Mesendoderm (in vitro differentiated cells): ENCODE measurements around the gene MRPS18A.

Experiments used
- DNase-seq: peaks from one replicate; pipeline ENCODE4 v3.0.0; 2013
- H2AK5ac ChIP-seq: 2 replicates; pipeline ENCODE4 v1.6.1; 2013; ENCODE audit warnings: low read length, inconsistent platforms
- H2BK120ac ChIP-seq: 2 replicates; pipeline ENCODE4 v1.6.1; 2013; ENCODE audit warnings: low read depth, mild to moderate bottlenecking, low read length, moderate library complexity, mixed read lengths
- H2BK15ac ChIP-seq: replicated peaks from 2 replicates; pipeline ENCODE4 v1.6.1; 2013; ENCODE audit warnings: low read depth, mild to moderate bottlenecking, moderate library complexity
- H2BK5ac ChIP-seq: 2 replicates; pipeline ENCODE4 v1.6.1; 2013; ENCODE audit warnings: low read length, inconsistent platforms
- H3K18ac ChIP-seq: 2 replicates; pipeline ENCODE4 v1.6.1; 2013; ENCODE audit warnings: mild to moderate bottlenecking, low read length, mixed read lengths
- H3K23ac ChIP-seq: one replicate; pipeline ENCODE4 v1.6.1; 2013; ENCODE audit warnings: low read length
- H3K27ac ChIP-seq: 2 replicates; pipeline ENCODE4 v1.5.1; 2013; ENCODE audit warnings: low read depth, mild to moderate bottlenecking, inconsistent platforms, low read length, moderate library complexity
- H3K27me3 ChIP-seq: 2 replicates; pipeline ENCODE4 v1.6.1; 2013; ENCODE audit warnings: low read length, control low read depth, mild to moderate bottlenecking, inconsistent platforms; ENCODE audit not compliant: insufficient read depth, poor library complexity
- H3K36me3 ChIP-seq: 2 replicates; pipeline ENCODE4 v1.6.1; 2013; ENCODE audit warnings: low read length, inconsistent platforms; ENCODE audit not compliant: control insufficient read depth, insufficient read depth
- H3K4ac ChIP-seq: one replicate; pipeline ENCODE4 v1.6.1; 2013; ENCODE audit warnings: low read depth, mild to moderate bottlenecking, low read length, moderate library complexity
- H3K4me1 ChIP-seq: 2 replicates; pipeline ENCODE4 v1.6.1; 2013; ENCODE audit warnings: low read depth, low read length, inconsistent platforms; ENCODE audit not compliant: control insufficient read depth
- H3K4me2 ChIP-seq: 2 replicates; pipeline ENCODE4 v1.6.1; 2013; ENCODE audit warnings: low read length
- H3K4me3 ChIP-seq: 2 replicates; pipeline ENCODE4 v1.5.1; 2013; ENCODE audit warnings: mild to moderate bottlenecking, low read length
- H3K56ac ChIP-seq: one replicate; pipeline ENCODE4 v1.6.1; 2013; ENCODE audit warnings: low read length
- H3K79me1 ChIP-seq: 2 replicates; pipeline ENCODE4 v1.6.1; 2013; ENCODE audit warnings: low read length, inconsistent platforms
- H3K79me2 ChIP-seq: 2 replicates; pipeline ENCODE4 v1.6.1; 2013; ENCODE audit warnings: mild to moderate bottlenecking, low read length; ENCODE audit not compliant: control insufficient read depth, insufficient read depth
- H3K9ac ChIP-seq: 2 replicates; pipeline ENCODE4 v1.6.1; 2013; ENCODE audit warnings: low read length, inconsistent platforms
- H4K5ac ChIP-seq: one replicate; pipeline ENCODE4 v1.6.1; 2013; ENCODE audit warnings: low read length
- H4K8ac ChIP-seq: one replicate; pipeline ENCODE4 v1.6.1; 2013; ENCODE audit warnings: low read depth, mild to moderate bottlenecking, control low read depth, low read length, moderate library complexity
- WGBS: extraction: QIAGEN DNeasy Blood & Tissue Kit; methylation state at CpG from one replicate; pipeline ENCODE4 v1.1.7; 2013; ENCODE audit warnings: low lambda C conversion rate, missing lambda C conversion rate; ENCODE audit not compliant: insufficient coverage; ENCODE audit errors: extremely low coverage; 5-methylcytosine and 5-hydroxymethylcytosine counted together

The MRPS18A gene

GRCh38 chr6:43689421-43689820 lies 1.8 kb upstream of the MRPS18A start:
- Histone ChIP-seq H3K4ac (no peak overlapping the region), H3K79me1 (peaks cover 13% of the 10 kb centered on the region), H3K4me2 (no peak overlapping the region), H3K18ac (no peak overlapping the region), H3K23ac (no peak overlapping the region), H3K27ac (no peak overlapping the region), H3K36me3 (no peaks in the 10 kb centered on the region), H2BK15ac (no peak overlapping the region), H3K27me3 (no peaks in the 10 kb centered on the region), H3K4me1 (peaks cover 9% of the 10 kb centered on the region), H3K79me2 (peaks cover 26% of the 10 kb centered on the region), H2BK5ac (no peak overlapping the region), H2BK120ac (no peak overlapping the region), H3K56ac (no peak overlapping the region), H3K4me3 (no peak overlapping the region), H2AK5ac (no peak overlapping the region), H4K8ac (no peak overlapping the region), H4K5ac (no peak overlapping the region), H3K9ac (no peak overlapping the region)
- no peak for DNase-seq
- WGBS, result no CpG with 5 or more reads among the region's 2 CpGs

- Histone ChIP-seq H3K36me3 (no peaks in the 10 kb centered on the region), H3K4me1 (peaks cover 22% of the 10 kb centered on the region), H3K4ac (peak overlapping the region; percentile 60), H2BK120ac (no peak overlapping the region), H3K79me1 (peaks cover 32% of the 10 kb centered on the region), H3K4me3 (peak overlapping the region; percentile 99), H3K23ac (peak overlapping the region; percentile 83), H3K18ac (no peak overlapping the region), H3K4me2 (peak overlapping the region; percentile 91), H3K27ac (no peak overlapping the region), H3K79me2 (peaks cover 48% of the 10 kb centered on the region), H4K8ac (peak overlapping the region; percentile 87), H3K9ac (peak overlapping the region; percentile 98), H3K27me3 (no peaks in the 10 kb centered on the region), H3K56ac (peak overlapping the region; percentile 99), H4K5ac (peak overlapping the region; percentile 89), H2AK5ac (peak overlapping the region; percentile 87), H2BK5ac (no peak overlapping the region), H2BK15ac (no peak overlapping the region)
- no peak for DNase-seq
- WGBS, result no CpG with 5 or more reads among the region's 10 CpGs
Observed at GRCh38 chr6:43687079-43687436, 533 bp downstream of the MRPS18A start.

GRCh38 chr6:43683708-43684455 lies 3.7 kb downstream of the MRPS18A start:
- DNase-seq, result no peak
- H3K23ac ChIP-seq, result no peak overlapping the region
- H3K27me3 ChIP-seq, result no peaks in the 10 kb centered on the region
- no peak overlapping the region for H3K4ac ChIP-seq
- H3K18ac ChIP-seq, result no peak overlapping the region
- no peak overlapping the region for H4K5ac ChIP-seq
- peaks cover 22% of the 10 kb centered on the region for H3K4me1 ChIP-seq
- H2BK5ac ChIP-seq, result no peak overlapping the region
- H3K79me1 ChIP-seq, result peaks cover 50% of the 10 kb centered on the region
- WGBS, result no CpG with 5 or more reads among the region's 1 CpG
- H4K8ac ChIP-seq, result no peak overlapping the region
- H3K27ac ChIP-seq, result no peak overlapping the region
- H3K36me3 ChIP-seq, result no peaks in the 10 kb centered on the region
- H3K9ac ChIP-seq, result no peak overlapping the region
- H2AK5ac ChIP-seq, result no peak overlapping the region
- H3K4me3 ChIP-seq, result no peak overlapping the region
- no peak overlapping the region for H3K4me2 ChIP-seq
- H2BK15ac ChIP-seq, result no peak overlapping the region
- peaks cover 55% of the 10 kb centered on the region for H3K79me2 ChIP-seq
- no peak overlapping the region for H3K56ac ChIP-seq
- no peak overlapping the region for H2BK120ac ChIP-seq

- Histone ChIP-seq H3K9ac (no peak overlapping the region), H3K56ac (no peak overlapping the region), H2AK5ac (no peak overlapping the region), H3K36me3 (no peaks in the 10 kb centered on the region), H2BK120ac (no peak overlapping the region), H4K5ac (no peak overlapping the region), H3K4me3 (no peak overlapping the region), H3K4me2 (no peak overlapping the region), H3K27me3 (no peaks in the 10 kb centered on the region), H4K8ac (no peak overlapping the region), H3K79me1 (peaks cover 51% of the 10 kb centered on the region), H2BK15ac (no peak overlapping the region), H3K27ac (no peak overlapping the region), H2BK5ac (no peak overlapping the region), H3K4ac (no peak overlapping the region), H3K79me2 (peaks cover 55% of the 10 kb centered on the region), H3K23ac (no peak overlapping the region), H3K4me1 (peaks cover 18% of the 10 kb centered on the region), H3K18ac (no peak overlapping the region)
- no CpG with 5 or more reads among the region's 8 CpGs for WGBS
- DNase-seq, result peak; percentile 39
Observed at GRCh38 chr6:43682724-43683429, 4.7 kb downstream of the MRPS18A start.

GRCh38 chr6:43681303-43681702 lies 6.3 kb downstream of the MRPS18A start:
- Histone ChIP-seq H2BK5ac (no peak overlapping the region), H3K79me1 (peaks cover 43% of the 10 kb centered on the region), H3K18ac (no peak overlapping the region), H2BK120ac (no peak overlapping the region), H3K27me3 (no peaks in the 10 kb centered on the region), H3K36me3 (peaks cover under 1% of the 10 kb centered on the region), H3K4me2 (no peak overlapping the region), H3K23ac (no peak overlapping the region), H3K4ac (no peak overlapping the region), H3K79me2 (peaks cover 43% of the 10 kb centered on the region), H3K27ac (no peak overlapping the region), H4K5ac (no peak overlapping the region), H2AK5ac (no peak overlapping the region), H4K8ac (no peak overlapping the region), H3K4me3 (no peak overlapping the region), H2BK15ac (no peak overlapping the region), H3K4me1 (peaks cover 13% of the 10 kb centered on the region), H3K56ac (no peak overlapping the region), H3K9ac (no peak overlapping the region)
- DNase-seq, result no peak
- WGBS, result no CpG with 5 or more reads among the region's 5 CpGs
